HepG2 (cell line): ENCODE results near the gene MYO19. TPM values are rescaled to one million over a fixed set of nuclear protein-coding genes. Genes with fewer than 3 reads are reported as not detected.
A peak's percentile ranks its signal among the peaks of the same experiment; 100 is the strongest.

ENCODE experiments used
- CAMTA2 ChIP-seq: sonication (generic); formaldehyde crosslinking; IDR thresholded peaks from 2 replicates; pipeline ENCODE4 v1.4.0; 2020; ENCODE audit warnings: mild to moderate bottlenecking, missing genetic modification reagents, borderline replicate concordance
- CENPBD1 ChIP-seq: sonication (generic); formaldehyde crosslinking; IDR thresholded peaks from 2 replicates; pipeline ENCODE4 v1.8.0; 2022; ENCODE audit warnings: missing genetic modification reagents, low read depth, mild to moderate bottlenecking, borderline replicate concordance
- CSRNP1 ChIP-seq: sonication (generic); formaldehyde crosslinking; IDR thresholded peaks from 2 replicates; pipeline ENCODE4 v1.8.1; 2023; ENCODE audit warnings: mild to moderate bottlenecking, missing genetic modification reagents
- FOXC1 ChIP-seq: sonication (generic); formaldehyde crosslinking; IDR thresholded peaks from 2 replicates; pipeline ENCODE4 v1.8.0; 2022; ENCODE audit warnings: mild to moderate bottlenecking, missing genetic modification reagents, borderline replicate concordance
- GATA4 ChIP-seq: sonication (generic); IDR thresholded peaks from 2 replicates; pipeline ENCODE4 v1.6.1; 2016; ENCODE audit warnings: antibody characterized with exemption, low read depth, borderline replicate concordance
- IKZF4 ChIP-seq: sonication (generic); formaldehyde crosslinking; IDR thresholded peaks from 2 replicates; pipeline ENCODE4 v1.5.1; 2020; ENCODE audit warnings: borderline replicate concordance, mild to moderate bottlenecking, low read depth, missing genetic modification reagents; ENCODE audit errors: not compliant biosample characterization
- KAT2B ChIP-seq: fragments of 150-350 bp; IDR thresholded peaks from 2 replicates; pipeline ENCODE4 v1.6.1; 2014; ENCODE audit warnings: low read depth, low read length, borderline replicate concordance
- MAF1 ChIP-seq: sonication (generic); formaldehyde crosslinking; IDR thresholded peaks from 2 replicates; pipeline ENCODE4 v1.5.0; 2020; ENCODE audit warnings: missing genetic modification reagents, borderline replicate concordance
- MLLT10 ChIP-seq: sonication (generic); formaldehyde crosslinking; IDR thresholded peaks from 2 replicates; pipeline ENCODE4 v1.4.0; 2020; ENCODE audit warnings: missing genetic modification reagents
- MNT ChIP-seq: fragments of 450-650 bp; IDR thresholded peaks from 2 replicates; pipeline ENCODE4 v1.6.1; 2016
- MTF1 ChIP-seq: sonication (generic); formaldehyde crosslinking; IDR thresholded peaks from 2 replicates; pipeline ENCODE4 v1.5.0; 2020; ENCODE audit warnings: missing genetic modification reagents
- NFIC ChIP-seq: IDR thresholded peaks from 2 replicates; pipeline ENCODE4 v1.6.1; 2012; ENCODE audit warnings: mild to moderate bottlenecking, low read length, inconsistent platforms
- RORA ChIP-seq: sonication (generic); formaldehyde crosslinking; IDR thresholded peaks from 2 replicates; pipeline ENCODE4 v1.5.0; 2020; ENCODE audit warnings: mild to moderate bottlenecking, missing genetic modification reagents, moderate library complexity
- SIN3A ChIP-seq: IDR thresholded peaks from 2 replicates; pipeline ENCODE4 v1.6.1; 2011; ENCODE audit warnings: low read depth, mild to moderate bottlenecking, control low read depth, low read length, borderline replicate concordance
- SIN3B ChIP-seq: fragments of 150-350 bp; IDR thresholded peaks from 2 replicates; pipeline ENCODE4 v1.6.1; 2014; ENCODE audit warnings: low read length
- SNAI1 ChIP-seq: sonication (generic); formaldehyde crosslinking; IDR thresholded peaks from 2 replicates; pipeline ENCODE4 v1.5.0; 2020; ENCODE audit warnings: mild to moderate bottlenecking, missing genetic modification reagents, borderline replicate concordance
- TBP ChIP-seq: sonication (generic); formaldehyde crosslinking; IDR thresholded peaks from 2 replicates; pipeline ENCODE4 v1.5.0; 2020; ENCODE audit warnings: missing genetic modification reagents
- TRIM24 ChIP-seq: sonication (generic); formaldehyde crosslinking; IDR thresholded peaks from 2 replicates; pipeline ENCODE4 v1.8.0; 2022; ENCODE audit warnings: mild to moderate bottlenecking, missing genetic modification reagents
- ZBTB3 ChIP-seq: sonication (generic); formaldehyde crosslinking; IDR thresholded peaks from 2 replicates; pipeline ENCODE4 v1.4.0; 2020; ENCODE audit warnings: low read depth, mild to moderate bottlenecking, moderate library complexity, missing genetic modification reagents, borderline replicate concordance
- ZFP91 ChIP-seq: sonication (generic); formaldehyde crosslinking; IDR thresholded peaks from 2 replicates; pipeline ENCODE4 v1.9.0; 2022; ENCODE audit warnings: missing genetic modification reagents, mild to moderate bottlenecking, borderline replicate concordance
- ZNF431 ChIP-seq: sonication (generic); formaldehyde crosslinking; IDR thresholded peaks from 2 replicates; pipeline ENCODE4 v1.9.0; 2022; ENCODE audit warnings: missing genetic modification reagents, low read depth, mild to moderate bottlenecking, borderline replicate concordance
- ZNF768 ChIP-seq: sonication (generic); formaldehyde crosslinking; IDR thresholded peaks from 2 replicates; pipeline ENCODE4 v1.4.0; 2020; ENCODE audit warnings: missing genetic modification reagents
- ZNF839 ChIP-seq: sonication (generic); formaldehyde crosslinking; IDR thresholded peaks from 2 replicates; pipeline ENCODE4 v1.4.0; 2020; ENCODE audit warnings: missing genetic modification reagents, mild to moderate bottlenecking, borderline replicate concordance
- ZNF883 ChIP-seq: sonication (generic); formaldehyde crosslinking; IDR thresholded peaks from 2 replicates; pipeline ENCODE4 v1.5.1; 2020; ENCODE audit warnings: mild to moderate bottlenecking, missing genetic modification reagents; ENCODE audit errors: not compliant biosample characterization
- polyA plus RNA-seq, 8 experiments: library from polyadenylated mRNA; depleted of rRNA in 3 of 8; stranded (reverse) in 7 of 8; unstranded in 1 of 8; fragments of >200 nt; fragmentation: Illumina TruSeq in 4 of 8; extraction: Trizol in 4 of 8; gene quantifications; 2 replicates each; pipeline versions ENCODE4 v1.2.1 to v1.2.3, GENCODE V29; 2011 to 2016; ENCODE audit warnings: low read depth in 4 of 8, missing spikeins in 1 of 8, mixed read lengths in 1 of 8; ENCODE audit not compliant: insufficient read depth in 1 of 8
- total RNA-seq, 5 experiments: library from RNA; depleted of rRNA; stranded (reverse); fragments of >200 nt; fragmentation: Illumina TruSeq; extraction: Trizol; gene quantifications; 2 replicates each; pipeline ENCODE4 v1.2.3, GENCODE V29; 2016; ENCODE audit warnings: low read depth in 1 of 5

The MYO19 gene
- total and polyA plus RNA-seq, 2 of the 13 experiments (the other 11 are each of a cell fraction or from before 2014, with no cell fraction given) = 75.7 to 82.3 TPM

GRCh38 chr17:36534840-36535668 lies at the start of gene MYO19, which contains the start of gene PIGW (continued):
- TF ChIP-seq ZBTB3 (CRISPR knock-in tag) = peak; percentile 84
- TF ChIP-seq NFIC = 0 out of 2 replicates have a peak, but pooled peaks have one; percentile 36
- TF ChIP-seq ZNF883 (CRISPR knock-in tag) = peak; percentile 34
- no peak for TF ChIP-seq MLLT10 (CRISPR knock-in tag)
- TF ChIP-seq ZNF768 = peak; percentile 51; the same call in 1 of the 2 replicates
- TF ChIP-seq RORA (CRISPR knock-in tag) = no peak
- TF ChIP-seq FOXC1 (CRISPR knock-in tag) = no peak; the same call in 1 of the 2 replicates
- peak; percentile 82; the same call in 1 of the 2 replicates for TF ChIP-seq CAMTA2 (CRISPR knock-in tag)
- no peak for TF ChIP-seq SNAI1 (CRISPR knock-in tag)
- TF ChIP-seq CENPBD1 = no peak
- peak; percentile 41; the same call in 1 of the 2 replicates for TF ChIP-seq GATA4
- peak; percentile 77 for TF ChIP-seq MNT
- peak; percentile 74; the same call in 1 of the 2 replicates for TF ChIP-seq ZFP91 (CRISPR knock-in tag)
- no peak for TF ChIP-seq IKZF4
- TF ChIP-seq SIN3A = peak; percentile 68; the same call in 1 of the 2 replicates
- peak; percentile 59 for TF ChIP-seq CSRNP1 (CRISPR knock-in tag)
- TF ChIP-seq MAF1 = no peak; the same call in 1 of the 2 replicates
- TF ChIP-seq ZNF431 (CRISPR knock-in tag) = 0 out of 2 replicates have a peak, but pooled peaks have one; percentile 41
- no peak for TF ChIP-seq TBP (CRISPR knock-in tag)
- TF ChIP-seq KAT2B = no peak
- TF ChIP-seq ZNF839 = peak; percentile 89; the same call in 1 of the 2 replicates
- peak; percentile 64; the same call in 1 of the 2 replicates for TF ChIP-seq SIN3B
- TF ChIP-seq MTF1 (CRISPR knock-in tag) = peak; percentile 68; the same call in 1 of the 2 replicates
- no peak for TF ChIP-seq TRIM24 (CRISPR knock-in tag)
